Stimulated activated naive CD8-positive, alpha-beta T cell treated with anti-CD3 and anti-CD28 coated beads, Interleukin-15, Interleukin-2, amounts not matched to agents 100 U/mL and 50 U/mL, for 24 hours (primary cell): Measurements from ENCODE around the gene MYO9B.
A peak's percentile ranks its signal among the peaks of the same experiment; 100 is the strongest.

ENCODE experiments used
- ATAC-seq: fragments of 150-1000 bp; cut with Tn5 transposase; one replicate; pipeline ENCODE4 v1.10.0; 2021
- DNase-seq: peaks from one replicate; pipeline ENCODE4 v3.0.0; 2021

MYO9B gene, protein sequence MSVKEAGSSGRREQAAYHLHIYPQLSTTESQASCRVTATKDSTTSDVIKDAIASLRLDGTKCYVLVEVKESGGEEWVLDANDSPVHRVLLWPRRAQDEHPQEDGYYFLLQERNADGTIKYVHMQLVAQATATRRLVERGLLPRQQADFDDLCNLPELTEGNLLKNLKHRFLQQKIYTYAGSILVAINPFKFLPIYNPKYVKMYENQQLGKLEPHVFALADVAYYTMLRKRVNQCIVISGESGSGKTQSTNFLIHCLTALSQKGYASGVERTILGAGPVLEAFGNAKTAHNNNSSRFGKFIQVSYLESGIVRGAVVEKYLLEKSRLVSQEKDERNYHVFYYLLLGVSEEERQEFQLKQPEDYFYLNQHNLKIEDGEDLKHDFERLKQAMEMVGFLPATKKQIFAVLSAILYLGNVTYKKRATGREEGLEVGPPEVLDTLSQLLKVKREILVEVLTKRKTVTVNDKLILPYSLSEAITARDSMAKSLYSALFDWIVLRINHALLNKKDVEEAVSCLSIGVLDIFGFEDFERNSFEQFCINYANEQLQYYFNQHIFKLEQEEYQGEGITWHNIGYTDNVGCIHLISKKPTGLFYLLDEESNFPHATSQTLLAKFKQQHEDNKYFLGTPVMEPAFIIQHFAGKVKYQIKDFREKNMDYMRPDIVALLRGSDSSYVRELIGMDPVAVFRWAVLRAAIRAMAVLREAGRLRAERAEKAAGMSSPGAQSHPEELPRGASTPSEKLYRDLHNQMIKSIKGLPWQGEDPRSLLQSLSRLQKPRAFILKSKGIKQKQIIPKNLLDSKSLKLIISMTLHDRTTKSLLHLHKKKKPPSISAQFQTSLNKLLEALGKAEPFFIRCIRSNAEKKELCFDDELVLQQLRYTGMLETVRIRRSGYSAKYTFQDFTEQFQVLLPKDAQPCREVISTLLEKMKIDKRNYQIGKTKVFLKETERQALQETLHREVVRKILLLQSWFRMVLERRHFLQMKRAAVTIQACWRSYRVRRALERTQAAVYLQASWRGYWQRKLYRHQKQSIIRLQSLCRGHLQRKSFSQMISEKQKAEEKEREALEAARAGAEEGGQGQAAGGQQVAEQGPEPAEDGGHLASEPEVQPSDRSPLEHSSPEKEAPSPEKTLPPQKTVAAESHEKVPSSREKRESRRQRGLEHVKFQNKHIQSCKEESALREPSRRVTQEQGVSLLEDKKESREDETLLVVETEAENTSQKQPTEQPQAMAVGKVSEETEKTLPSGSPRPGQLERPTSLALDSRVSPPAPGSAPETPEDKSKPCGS (N-terminal part only)

DNA sequence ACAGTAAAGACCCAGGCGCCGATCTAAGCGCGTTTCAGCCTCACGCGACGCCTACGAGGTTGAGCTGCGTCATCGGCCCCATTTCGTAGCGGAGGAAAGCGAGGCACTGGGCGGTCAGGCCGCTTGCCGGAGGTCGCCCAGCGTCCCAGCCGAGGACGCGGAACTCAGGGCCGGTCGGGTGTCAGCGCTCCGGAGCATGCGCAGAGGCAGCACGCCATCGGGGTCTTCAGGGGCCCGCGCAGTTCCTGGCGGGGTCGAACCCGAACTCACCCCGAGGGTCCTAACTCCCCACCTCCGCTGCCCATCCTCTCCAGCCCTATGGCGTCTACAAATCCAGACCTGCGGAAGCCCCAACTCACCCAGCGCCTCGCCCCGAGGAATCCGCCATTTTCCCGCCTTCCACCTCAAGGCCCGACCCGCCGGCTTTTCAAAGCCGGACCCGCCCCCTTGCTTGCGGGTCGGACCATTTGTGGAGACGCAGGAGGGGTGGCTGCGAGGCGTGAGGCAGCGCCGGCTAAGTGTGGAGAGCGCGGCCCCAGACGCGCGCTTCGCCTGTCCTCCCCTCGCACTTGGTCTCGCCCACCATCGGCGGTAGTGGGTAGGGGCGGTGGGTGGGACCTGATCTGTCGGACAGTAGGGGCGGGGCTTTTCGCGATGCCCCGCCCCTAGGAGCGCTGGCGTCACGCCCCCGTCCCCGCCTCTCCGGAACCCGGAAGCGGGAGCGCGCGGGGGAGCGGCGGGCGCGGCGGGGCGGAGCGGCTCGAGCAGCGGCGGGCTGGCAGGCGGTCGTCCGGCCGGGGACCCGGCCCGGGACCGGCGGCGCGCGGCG lies at the start of gene MYO9B, which contains the start of gene HAUS8:
Gene MYO9B, plus strand, starts transcription at position 743 of the 829 bp plus-strand sequence. CDS start 25,941 bp downstream, outside the sequence.
Gene HAUS8, minus strand, starts transcription at position 418 of the 829 bp plus-strand sequence. Its CDS starts 30 bp downstream, at position 388.
- peak; percentile 99 for DNase-seq
- ATAC-seq, result peak; percentile 89

DNA sequence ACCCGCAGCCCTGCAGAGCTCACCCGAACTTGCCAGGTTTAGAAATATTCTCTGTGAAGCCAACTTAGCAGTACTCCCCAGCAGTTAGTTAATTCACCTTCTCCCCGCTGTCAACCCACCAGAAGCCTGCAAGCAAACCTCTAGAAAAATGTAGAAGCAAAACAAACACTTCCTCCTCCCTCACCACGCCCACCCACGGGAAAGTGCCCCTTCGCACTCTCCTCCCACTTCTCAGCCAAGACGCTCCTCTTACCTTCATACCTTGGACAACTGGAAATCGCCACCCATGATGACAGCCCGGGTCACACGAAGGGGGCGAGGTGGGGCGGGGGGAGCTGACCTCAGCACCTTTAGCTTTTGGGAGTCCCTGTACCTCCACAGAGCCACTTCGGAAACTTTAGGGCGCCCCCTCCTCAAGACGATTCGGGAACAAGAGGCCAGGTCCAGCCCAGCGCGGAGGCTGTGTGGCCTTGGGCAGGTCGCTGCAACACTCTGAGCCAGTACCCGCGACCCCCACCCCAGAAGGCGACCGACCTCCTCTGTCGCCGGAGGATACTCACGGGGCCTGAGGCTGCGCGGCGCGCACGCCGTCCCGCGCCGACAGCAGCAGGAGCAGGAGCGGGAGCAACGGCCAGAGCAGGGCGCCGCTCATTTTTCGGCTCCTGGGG lies 49.5 kb upstream of the MYO9B start:
- DNase-seq (peak; percentile 28), ATAC-seq (peak; percentile 19)

DNA sequence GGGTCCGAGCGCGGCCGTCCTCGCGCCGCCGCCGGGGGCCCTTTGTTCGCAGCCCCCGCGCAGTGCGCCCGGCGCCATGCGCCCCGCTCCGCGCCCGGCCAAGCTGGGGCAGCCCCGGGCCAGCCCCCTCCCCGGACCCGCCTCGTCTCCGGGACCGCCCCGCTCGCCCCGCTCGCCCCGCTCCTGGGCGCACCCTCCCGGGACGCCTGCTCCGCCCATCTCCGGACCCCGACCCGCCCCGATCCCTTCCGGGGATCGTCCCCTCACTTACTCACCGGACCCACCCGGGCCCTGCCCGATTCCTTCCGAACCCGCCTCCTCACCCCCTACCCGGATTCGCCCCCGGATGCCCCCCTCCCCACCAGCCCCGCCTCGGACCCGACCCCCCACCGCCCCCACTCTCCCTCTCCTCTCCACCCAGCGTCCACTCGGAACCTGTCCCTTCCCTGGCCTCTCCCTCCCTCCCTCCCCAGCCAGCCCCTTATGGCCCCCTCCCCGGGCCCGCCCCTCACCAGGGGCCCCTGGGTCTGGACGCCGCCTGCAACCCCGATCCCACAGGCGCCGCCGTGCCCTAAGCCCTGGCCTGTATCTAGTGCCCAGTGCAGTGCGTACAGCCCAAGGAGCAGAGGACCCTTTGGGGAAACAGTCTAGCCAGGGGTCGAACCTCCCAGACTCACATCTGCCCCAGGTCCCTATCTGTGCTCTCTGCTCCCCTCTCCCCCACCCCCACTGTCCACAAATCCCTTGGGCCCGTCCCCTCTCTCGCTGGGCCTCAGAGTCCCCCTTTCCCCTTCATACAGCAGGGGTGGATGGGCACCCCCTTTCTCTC lies 48.7 kb upstream of the MYO9B start, which contains the start of gene CPAMD8:
Gene CPAMD8, minus strand, starts transcription at position 105 of the 829 bp plus-strand sequence. CDS start 168 bp downstream, outside the sequence.
- ATAC-seq, result peak; percentile 38
- peak; percentile 13 for DNase-seq

DNA sequence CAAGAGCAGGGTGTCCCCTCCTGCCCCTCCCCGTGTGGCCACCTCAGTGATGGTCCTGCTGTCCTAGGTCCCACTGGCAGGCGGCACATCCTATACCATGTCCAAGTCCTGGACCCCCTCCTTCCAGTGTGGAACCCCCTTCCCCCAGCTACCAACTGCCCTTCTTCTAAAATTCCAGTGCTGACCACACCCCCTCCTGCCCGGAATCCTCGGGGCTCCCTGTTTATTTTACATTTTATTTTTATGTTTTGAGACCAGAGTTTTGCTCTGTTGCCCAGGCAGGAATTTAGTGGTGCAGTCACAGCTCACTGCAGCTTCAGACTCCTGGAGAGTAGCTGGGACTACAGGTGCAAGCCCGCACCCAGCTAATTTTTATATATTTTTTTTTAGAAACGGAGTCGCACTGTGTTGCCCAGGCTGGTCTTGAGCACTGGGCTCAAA lies 48.0 kb upstream of the MYO9B start:
- ATAC-seq (no peak), DNase-seq (no peak)

DNA sequence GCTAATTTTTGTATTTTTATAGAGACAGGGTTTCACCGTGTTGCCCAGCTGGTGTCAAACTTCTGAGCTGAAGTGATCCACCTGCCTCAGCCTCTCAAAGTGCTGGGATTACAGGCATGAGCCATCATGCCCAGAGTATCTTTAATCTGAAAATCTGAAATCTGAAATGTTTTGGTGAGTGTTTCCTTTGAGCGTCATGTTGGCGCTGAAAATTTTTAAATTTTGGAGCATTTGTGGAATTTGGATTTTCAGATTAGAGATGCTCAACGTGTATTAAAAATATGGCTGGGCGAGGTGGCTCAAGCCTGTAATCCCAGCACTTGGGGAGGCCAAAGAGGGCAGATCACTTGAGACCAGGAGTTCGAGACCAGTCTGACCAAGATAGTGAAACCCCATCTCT lies 43.8 kb upstream of the MYO9B start:
- no peak for ATAC-seq
- no peak for DNase-seq

DNA sequence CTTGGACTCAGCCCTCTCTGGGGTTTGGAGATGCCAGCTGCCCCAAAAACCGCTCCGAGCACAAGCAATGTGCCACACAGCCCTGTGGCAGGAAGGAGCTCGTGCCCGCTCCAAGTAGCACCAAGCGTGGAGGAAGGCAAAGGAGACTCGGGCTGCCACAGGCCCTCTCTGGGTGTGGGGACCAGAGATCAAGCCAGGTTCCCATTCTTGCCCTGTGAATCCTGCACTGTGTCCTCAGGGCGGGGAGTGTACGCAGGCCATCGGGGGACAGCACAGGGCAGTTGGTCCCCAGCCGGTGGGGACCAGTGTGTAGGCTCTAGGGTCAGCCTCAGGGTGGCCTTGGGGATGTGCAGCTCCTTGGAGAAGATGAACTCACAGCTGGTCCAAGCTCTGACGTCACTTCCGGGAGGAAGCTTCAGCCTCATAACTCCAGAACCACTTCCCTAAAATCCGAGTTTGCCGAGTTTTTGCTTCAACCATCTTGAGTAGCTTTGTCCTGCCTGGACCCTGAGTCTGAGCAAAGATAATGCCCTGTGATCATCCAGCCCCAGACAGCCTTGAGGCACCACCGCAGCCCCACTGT lies 39.6 kb upstream of the MYO9B start:
- DNase-seq (no peak), ATAC-seq (no peak)

DNA sequence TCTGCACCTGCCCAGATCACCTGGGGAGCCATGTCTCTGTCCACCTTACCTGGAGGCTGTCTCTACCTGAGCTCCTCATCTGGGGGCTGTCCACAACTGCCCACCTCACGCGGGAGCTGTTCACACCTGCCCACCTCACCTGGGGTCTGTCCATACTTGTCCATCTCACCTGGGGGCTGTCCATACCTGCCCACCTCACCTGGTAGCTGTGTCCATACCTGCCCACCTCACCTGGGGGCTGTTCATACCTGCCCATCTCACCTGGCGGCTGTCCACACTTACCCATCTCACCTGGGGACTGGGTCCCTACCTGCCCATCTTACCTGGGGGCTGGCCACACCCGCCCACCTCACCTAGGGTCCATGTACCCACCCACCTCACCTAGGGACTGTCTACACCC lies 38.9 kb upstream of the MYO9B start:
- ATAC-seq, result no peak
- DNase-seq, result no peak

DNA sequence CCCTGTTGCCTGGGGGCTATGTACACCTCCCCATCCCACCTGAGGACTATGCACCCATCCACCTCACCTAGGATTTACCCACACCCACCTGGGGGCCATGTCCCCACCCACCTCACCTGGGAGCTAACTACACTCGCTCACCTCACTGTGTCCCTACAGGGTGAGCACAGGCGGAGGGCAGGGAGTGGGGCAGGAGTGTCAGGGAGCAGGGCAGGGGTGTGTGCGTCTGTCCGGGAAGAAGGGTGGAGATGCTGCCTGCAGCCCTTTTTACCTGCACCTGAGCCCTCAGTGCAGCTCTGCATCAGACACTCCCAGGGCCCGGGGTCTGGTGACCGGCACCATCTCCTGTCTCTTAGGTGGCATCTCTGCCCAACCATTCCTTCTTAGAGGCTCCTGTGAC lies 38.4 kb upstream of the MYO9B start:
- ATAC-seq, result peak; percentile 40
- no peak for DNase-seq

DNA sequence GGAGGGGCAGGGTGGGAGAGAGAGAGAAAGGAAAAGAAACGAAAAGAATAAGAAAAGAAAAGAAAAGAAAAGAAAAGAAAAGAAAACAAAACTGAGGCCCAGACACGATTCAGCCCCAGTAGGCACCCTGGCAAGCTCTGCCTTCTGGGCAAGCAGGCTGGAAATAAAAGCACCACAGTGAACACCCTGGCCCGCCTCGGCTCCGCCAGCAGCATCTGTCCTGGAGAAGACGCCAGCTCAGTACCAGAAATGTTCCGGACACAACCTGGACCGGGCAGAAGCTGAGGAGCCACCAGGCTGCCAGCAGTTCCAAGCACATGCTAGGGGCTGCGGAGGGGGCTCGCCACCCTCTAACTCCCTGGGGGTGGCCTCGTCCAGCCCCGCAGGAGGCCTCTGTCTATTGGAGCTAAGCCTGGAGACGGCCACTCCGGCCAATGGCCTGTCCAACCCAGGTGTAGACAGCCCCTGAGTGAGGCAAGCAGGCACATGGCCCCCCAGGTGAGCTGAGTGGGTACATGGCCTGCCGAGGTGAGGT lies 37.5 kb upstream of the MYO9B start:
- no peak for DNase-seq
- no peak for ATAC-seq

DNA sequence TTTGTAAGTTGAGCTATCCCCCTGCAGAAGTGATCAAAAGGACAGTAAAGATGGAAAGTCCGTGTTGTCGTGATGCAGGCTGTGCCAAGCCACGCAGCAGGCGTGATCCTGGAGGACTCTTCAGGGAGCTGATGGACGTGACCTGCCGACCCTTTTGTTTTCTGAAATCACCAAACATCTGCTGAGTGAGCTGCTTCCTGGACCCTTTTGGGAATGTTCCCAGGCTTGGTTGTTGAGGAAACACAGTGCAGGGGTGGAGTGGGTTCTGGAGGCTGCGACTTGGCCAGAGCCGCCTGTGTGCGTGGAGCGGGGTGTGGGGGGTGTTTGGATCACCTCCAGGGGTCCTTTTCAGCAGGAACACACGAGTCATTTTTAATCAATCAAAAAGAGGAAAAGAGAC lies 33.6 kb upstream of the MYO9B start:
- DNase-seq (no peak), ATAC-seq (no peak)

DNA sequence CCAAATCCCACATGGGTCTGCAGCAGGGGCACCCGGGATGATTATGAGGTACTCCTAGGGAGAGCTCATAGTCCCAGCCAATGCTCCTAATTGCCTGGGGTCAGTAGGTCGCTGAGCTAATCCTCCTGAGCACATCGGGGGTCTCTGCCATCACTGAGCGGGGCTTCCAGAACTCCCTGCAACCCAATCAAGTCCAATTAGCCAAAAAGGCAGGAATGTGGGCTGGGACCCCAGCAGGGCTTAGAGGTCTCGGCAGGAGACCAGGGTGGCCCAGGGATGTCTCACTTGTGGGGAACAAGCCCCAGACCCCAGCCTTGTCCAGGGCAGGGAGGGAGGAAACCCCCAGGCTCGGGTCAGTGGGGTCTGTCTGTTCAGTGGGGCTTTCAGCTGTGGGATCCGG lies 31.8 kb upstream of the MYO9B start:
- ATAC-seq, result no peak
- no peak for DNase-seq

DNA sequence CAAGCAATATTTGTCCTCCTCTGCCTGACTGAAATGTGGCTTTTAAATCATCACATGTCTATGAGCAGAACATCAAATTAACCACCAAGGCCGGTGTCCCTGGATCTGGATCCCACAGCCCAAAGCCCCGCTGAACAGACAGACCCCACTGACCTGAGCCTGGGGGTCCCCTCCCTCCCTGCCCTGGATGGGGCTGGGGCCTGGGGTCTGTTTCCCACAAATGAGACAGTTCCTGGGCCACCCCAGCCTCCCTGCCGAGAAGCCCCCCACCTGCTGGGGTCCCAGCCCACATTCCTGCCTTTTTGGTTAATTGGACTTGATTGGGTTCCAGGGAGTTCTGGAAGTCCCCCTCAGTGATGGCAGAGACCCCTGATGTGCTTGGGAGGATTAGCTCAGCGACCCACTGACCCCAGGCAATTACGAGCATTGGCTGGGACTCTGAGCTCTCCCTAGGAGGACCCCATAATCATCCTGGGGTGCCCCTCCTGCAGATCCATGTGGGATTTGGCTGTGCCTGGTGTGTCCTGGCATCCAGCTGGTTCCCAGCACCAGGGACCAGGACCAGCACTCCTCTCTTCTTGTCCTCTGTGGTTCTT lies 29.6 kb upstream of the MYO9B start:
- DNase-seq (no peak), ATAC-seq (no peak)

DNA sequence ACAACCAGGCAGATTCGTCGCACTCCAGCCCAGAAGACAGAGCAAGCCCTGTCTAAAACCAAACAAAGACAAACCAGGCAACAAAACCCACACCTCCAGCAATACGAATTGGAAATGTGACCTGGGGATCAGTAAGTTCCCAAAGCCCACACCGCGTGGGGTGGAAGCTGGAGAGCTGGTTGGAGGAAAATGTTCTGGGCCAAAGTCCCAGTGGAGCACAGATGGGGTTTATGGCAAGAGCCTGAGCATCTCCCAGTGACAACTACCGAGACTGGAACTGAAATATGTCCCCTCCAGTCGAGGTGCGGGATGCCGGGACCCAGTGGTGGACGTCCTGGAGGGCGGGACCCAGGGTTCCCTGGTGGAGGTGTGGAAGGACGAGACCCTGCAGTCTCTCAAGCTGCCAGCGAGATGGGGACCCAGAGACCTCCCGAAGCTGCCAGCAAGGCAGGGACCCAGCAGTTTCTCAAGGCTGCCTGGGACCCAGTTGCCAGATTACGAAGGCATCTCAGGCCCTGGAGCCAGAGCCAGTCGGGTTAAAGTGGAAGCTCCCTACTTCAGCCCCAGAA lies 26.6 kb upstream of the MYO9B start:
- DNase-seq, result no peak
- no peak for ATAC-seq

DNA sequence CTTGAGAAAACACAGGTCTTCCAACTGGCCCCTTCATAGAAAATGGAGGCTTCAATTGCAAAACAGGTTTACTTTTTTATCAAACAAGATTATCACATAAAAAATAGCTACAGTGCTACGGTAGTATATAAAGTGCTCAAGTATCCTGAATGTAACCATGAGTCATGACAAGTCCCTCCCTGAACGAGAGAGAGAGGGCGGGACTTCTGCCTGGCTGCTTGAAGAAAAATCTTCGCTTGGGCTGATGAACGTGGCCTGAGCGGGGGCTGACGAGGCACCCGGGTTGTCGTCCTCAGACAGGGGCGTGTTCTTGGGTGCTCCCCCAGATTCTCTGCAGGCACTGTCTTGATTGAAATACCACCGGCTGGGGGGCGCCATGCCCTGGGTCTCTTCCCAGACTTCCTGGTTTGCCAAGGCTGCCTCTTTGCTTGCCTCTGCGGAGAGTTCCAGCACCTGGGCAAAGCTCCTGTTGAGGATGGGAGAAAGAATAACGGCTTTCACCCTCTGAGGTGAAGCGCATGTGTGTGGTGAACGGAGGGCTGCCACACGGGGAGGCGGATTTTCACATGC lies 25.8 kb upstream of the MYO9B start:
- no peak for ATAC-seq
- no peak for DNase-seq

DNA sequence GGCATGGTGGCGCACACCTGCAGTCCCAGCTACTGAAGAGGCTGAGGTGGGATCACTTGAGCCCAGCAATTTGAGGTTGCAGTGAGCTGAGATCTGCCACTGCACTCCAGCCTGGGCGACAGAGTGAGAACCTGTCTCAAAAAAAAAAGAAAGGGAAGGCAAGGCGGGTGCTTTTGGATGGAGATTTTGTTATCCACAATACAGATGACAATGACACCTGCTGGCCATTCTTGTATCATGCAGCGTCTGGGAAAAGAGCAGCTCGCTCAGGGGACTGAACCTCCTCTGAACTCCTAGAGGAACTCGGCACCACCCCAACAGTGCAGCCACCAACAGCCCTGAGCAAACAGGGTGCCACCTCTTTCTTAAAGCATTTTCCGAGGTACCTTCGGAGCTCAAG lies 23.1 kb upstream of the MYO9B start:
- ATAC-seq (no peak), DNase-seq (no peak)

DNA sequence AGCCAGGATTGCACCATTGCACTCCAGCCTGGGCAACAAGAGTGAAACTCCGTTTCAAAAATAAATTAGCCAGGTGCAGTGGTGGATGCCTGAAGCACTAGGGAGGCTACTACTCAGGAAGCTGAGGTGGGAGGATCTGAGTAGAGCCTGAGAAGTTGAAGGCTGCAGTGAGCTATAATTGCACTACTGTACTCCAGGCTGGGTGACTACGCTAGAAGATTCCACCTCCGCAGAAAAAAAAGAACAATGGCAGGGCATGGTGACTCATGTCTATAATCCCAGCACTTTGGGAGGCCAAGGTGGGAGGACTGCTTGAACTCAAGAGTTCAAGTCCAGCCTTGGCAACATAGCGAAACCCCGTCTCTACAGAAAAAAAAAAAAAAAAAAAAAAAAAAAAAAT lies 20.8 kb upstream of the MYO9B start:
- DNase-seq (no peak), ATAC-seq (no peak)

DNA sequence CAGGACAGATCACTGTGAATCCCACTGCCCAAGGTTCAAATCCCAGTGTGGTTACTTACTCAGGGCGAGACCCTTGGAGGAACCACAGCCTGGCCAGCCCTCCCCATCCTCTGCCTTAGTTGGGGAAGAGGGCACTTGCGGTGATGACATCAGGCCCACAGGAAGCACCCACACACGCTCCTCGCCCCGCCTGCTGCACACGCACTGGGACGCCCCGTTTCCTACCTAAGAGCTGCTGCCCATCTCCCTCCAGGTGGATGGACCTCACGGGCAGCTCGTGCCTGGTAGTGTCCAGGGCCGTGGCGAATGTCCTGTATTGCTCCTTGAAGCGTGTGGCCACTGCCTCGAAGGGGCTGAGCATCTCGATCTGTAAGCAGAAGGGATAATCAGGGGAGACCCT lies 19.9 kb upstream of the MYO9B start:
- no peak for ATAC-seq

DNA sequence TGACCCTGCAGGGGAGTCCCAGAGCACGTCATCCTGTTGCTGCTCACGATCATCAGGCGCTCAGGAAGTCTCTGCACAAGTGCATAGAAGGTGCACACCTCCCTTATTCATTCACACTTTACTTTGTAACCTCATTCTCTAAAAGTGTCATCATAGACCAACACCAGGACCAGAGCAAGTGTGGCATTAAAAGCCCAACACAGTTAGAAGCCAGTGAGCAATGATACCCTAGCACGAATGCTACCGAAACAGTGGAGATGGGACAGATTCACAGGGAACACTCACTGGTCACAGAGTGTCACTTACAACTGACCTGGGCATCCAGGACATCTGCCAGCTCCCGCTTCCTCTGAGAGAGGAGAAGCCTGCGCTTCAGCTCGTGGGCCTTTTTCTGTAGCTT lies 17.3 kb upstream of the MYO9B start:
- ATAC-seq, result no peak
- no peak for DNase-seq

More for the DNA sequence above, 19.9 kb upstream of the MYO9B start:
- DNase-seq, result no peak
